K562 (cell line): Measurements from ENCODE around the gene UBE2E2. TPM values are rescaled to one million over a fixed set of nuclear protein-coding genes. Genes with fewer than 3 reads are reported as not detected.

ENCODE experiments used
- ATAC-seq: fragments of 200-7000 bp; cut with Tn5 transposase; 3 replicates; pipeline ENCODE4 v1.9.1; 2020; ENCODE audit warnings: moderate library complexity
- BruUV-seq: library from RNA; stranded (reverse); fragments of 400-500 nt; replicated peaks from 2 replicates; lab custom pipeline; 2021; lab: Mats Ljungman, UMichigan
- CTCF ChIA-PET: fragments of 300-600 bp; formaldehyde crosslinking; extraction: SDS; loops from one replicate; lab custom pipeline; 2021; ENCODE audit warnings: low intra/inter-chr PET ratio; lab: Yijun Ruan, JAX
- POLR2A ChIA-PET: fragments of 300-600, 350-650 bp; sonication (Branson Sonifier 250); formaldehyde crosslinking; extraction: SDS; loops from one replicate; lab custom pipeline; 2021; ENCODE audit warnings: antibody characterized with exemption, inconsistent platforms; lab: Yijun Ruan, JAX
- DNase-seq, 4 experiments: peaks; one replicate each; pipeline versions ENCODE4 v3.0.0 to v3.0.0-alpha.2; 2011 to 2018; ENCODE audit warnings: low spot score in 3 of 4, mixed read lengths in 3 of 4; ENCODE audit errors: extremely low read depth in 1 of 4
- FAIRE-seq: peaks from 2 replicates; lab custom pipeline; 2011; peaks lifted over from hg19 to GRCh38; lab: Jason Lieb, UNC
- H2AFZ ChIP-seq: 2 replicates; pipeline ENCODE4 v1.6.0; 2011; ENCODE audit warnings: low read depth, low read length, control low read depth, inconsistent platforms
- H3K27ac ChIP-seq: fragments of 200-600 bp; 3 replicates; pipeline ENCODE4 v1.8.0; 2011; ENCODE audit warnings: low read depth, mild to moderate bottlenecking, control low read depth, inconsistent platforms, low read length, moderate library complexity, mixed read lengths; ENCODE audit errors: extremely low read depth
- H3K27me3 ChIP-seq, 2 experiments: fragments of 300-600 bp in 1 of 2; 2 replicates in 1 of 2; 3 replicates in 1 of 2; pipeline versions ENCODE4 v1.6.0 to v1.8.0; 2011; ENCODE audit warnings: inconsistent platforms in 2 of 2, low read length in 2 of 2, mild to moderate bottlenecking in 1 of 2, mixed read lengths in 1 of 2, moderate library complexity in 1 of 2; ENCODE audit not compliant: control insufficient read depth in 2 of 2, insufficient read depth in 2 of 2
- H3K36me3 ChIP-seq: fragments of 300-600 bp; 3 replicates; pipeline ENCODE4 v1.8.0; 2011; ENCODE audit warnings: mild to moderate bottlenecking, low read length, inconsistent platforms; ENCODE audit not compliant: control insufficient read depth, insufficient read depth
- H3K4me1 ChIP-seq, 2 experiments: fragments of 200-600 bp in 1 of 2; replicated peaks in 1 of 2; 2 replicates in 1 of 2; 3 replicates in 1 of 2; pipeline versions ENCODE4 v1.5.1 to v1.8.0; 2011; ENCODE audit warnings: inconsistent platforms in 2 of 2, low read length in 2 of 2, mild to moderate bottlenecking in 1 of 2, mixed read lengths in 1 of 2, moderate library complexity in 1 of 2; ENCODE audit not compliant: control insufficient read depth in 2 of 2, insufficient read depth in 2 of 2
- H3K4me2 ChIP-seq: 2 replicates; pipeline ENCODE4 v1.6.1; 2011; ENCODE audit warnings: low read length, control low read depth, inconsistent platforms, mixed read lengths; ENCODE audit not compliant: insufficient read depth
- H3K4me3 ChIP-seq: fragments of 200-600 bp; sonication (generic), shearing (Covaris generic); 2 replicates; pipeline ENCODE4 v1.5.1; 2016; ENCODE audit warnings: control low read depth, inconsistent platforms
- H3K79me2 ChIP-seq: fragments of 200-600 bp; 3 replicates; pipeline ENCODE4 v1.8.0; 2011; ENCODE audit warnings: low read length, inconsistent platforms; ENCODE audit not compliant: control insufficient read depth, insufficient read depth
- H3K9ac ChIP-seq, 2 experiments: 2 replicates each; pipeline versions ENCODE4 v1.6.0 to v1.6.1; 2011; ENCODE audit warnings: low read depth in 2 of 2, low read length in 2 of 2, control low read depth in 1 of 2, inconsistent platforms in 1 of 2, mild to moderate bottlenecking in 1 of 2, mixed read lengths in 1 of 2; ENCODE audit not compliant: insufficient read depth in 1 of 2
- H3K9me1 ChIP-seq: one replicate; pipeline ENCODE4 v1.6.0; 2011; ENCODE audit warnings: inconsistent platforms, mild to moderate bottlenecking, low read length, moderate library complexity; ENCODE audit not compliant: control insufficient read depth, insufficient read depth
- H3K9me3 ChIP-seq: replicated peaks from 2 replicates; pipeline ENCODE4 v1.5.1; 2011; ENCODE audit warnings: low read depth, low read length, inconsistent platforms; ENCODE audit not compliant: control insufficient read depth, insufficient read depth
- H4K20me1 ChIP-seq: replicated peaks from 2 replicates; pipeline ENCODE4 v1.6.1; 2011; ENCODE audit warnings: low read length, inconsistent platforms, mixed read lengths; ENCODE audit not compliant: control insufficient read depth, insufficient read depth
- BACH1 ChIP-seq: fragments of 200-800 bp; sonication (Bioruptor generic); IDR thresholded peaks from 2 replicates; pipeline ENCODE4 v1.6.1; 2016; ENCODE audit warnings: missing genetic modification characterization, missing compliant biosample characterization
- CHCHD3 ChIP-seq: fragments of 250-450 bp; sonication (Bioruptor Pico); IDR thresholded peaks from 2 replicates; pipeline ENCODE4 v2.1.2; 2022; ENCODE audit warnings: mild to moderate bottlenecking
- CREBBP ChIP-seq: IDR thresholded peaks from one replicate; pipeline ENCODE4 v1.6.1; 2012; ENCODE audit warnings: low read depth, mild to moderate bottlenecking, control low read depth, inconsistent platforms, low read length
- GTF3C2 ChIP-seq: IDR thresholded peaks from 3 replicates; pipeline ENCODE4 v1.6.1; 2011; ENCODE audit warnings: borderline replicate concordance, mild to moderate bottlenecking, moderate library complexity; ENCODE audit not compliant: insufficient read length; ENCODE audit errors: extremely low read depth
- HDAC1 ChIP-seq, 2 experiments: fragments of 450-650 bp; IDR thresholded peaks; 2 replicates each; pipeline ENCODE4 v1.6.1; 2016 to 2017; ENCODE audit warnings: inconsistent platforms in 1 of 2, mild to moderate bottlenecking in 1 of 2, moderate library complexity in 1 of 2
- LCOR ChIP-seq: sonication (generic); formaldehyde crosslinking; IDR thresholded peaks from 2 replicates; pipeline ENCODE4 v1.8.0; 2022; ENCODE audit warnings: mild to moderate bottlenecking, missing genetic modification reagents
- MEIS2 ChIP-seq: fragments of 450-650 bp; IDR thresholded peaks from 2 replicates; pipeline ENCODE4 v1.6.1; 2014; ENCODE audit warnings: mild to moderate bottlenecking; ENCODE audit not compliant: partially characterized antibody
- NFATC3 ChIP-seq: fragments of 450-650 bp; IDR thresholded peaks from 2 replicates; pipeline ENCODE4 v1.6.1; 2017; ENCODE audit warnings: mild to moderate bottlenecking
- NR4A1 ChIP-seq, 2 experiments: fragments of 250-450 bp in 1 of 2; fragments of 450-650 bp in 1 of 2; sonication (Bioruptor Pico) in 1 of 2; IDR thresholded peaks; 2 replicates each; pipeline versions ENCODE4 v1.4.0 to v1.6.1; 2016 to 2020; ENCODE audit warnings: mild to moderate bottlenecking in 2 of 2, missing compliant biosample characterization in 1 of 2, missing genetic modification characterization in 1 of 2, moderate library complexity in 1 of 2
- SIRT6 ChIP-seq: IDR thresholded peaks from one replicate; pipeline ENCODE4 v1.6.1; 2012; ENCODE audit warnings: low read depth, mild to moderate bottlenecking, control low read depth, inconsistent platforms, low read length, moderate library complexity
- SMARCC2 ChIP-seq: fragments of 450-650 bp; IDR thresholded peaks from 2 replicates; pipeline ENCODE4 v1.6.1; 2017; ENCODE audit warnings: antibody characterized with exemption, moderate library complexity, mild to moderate bottlenecking, low read depth
- TCF3 ChIP-seq: sonication (generic); formaldehyde crosslinking; IDR thresholded peaks from 2 replicates; pipeline ENCODE4 v1.4.0; 2020; ENCODE audit warnings: mild to moderate bottlenecking, missing genetic modification reagents
- TCFL5 ChIP-seq: fragments of 250-450 bp; sonication (Bioruptor Pico); conservative IDR thresholded peaks from 2 replicates; pipeline ENCODE4 v1.6.1; 2021; ENCODE audit warnings: mild to moderate bottlenecking, moderate library complexity, matching md5 sums
- TFE3 ChIP-seq: fragments of 450-650 bp; formaldehyde crosslinking; IDR thresholded peaks from 2 replicates; pipeline ENCODE4 v1.4.0; 2020; ENCODE audit warnings: mild to moderate bottlenecking, mixed read lengths
- YY1 ChIP-seq, 3 experiments: IDR thresholded peaks; 2 replicates each; pipeline ENCODE4 v1.6.1; 2011; ENCODE audit warnings: low read length in 2 of 3, mild to moderate bottlenecking in 2 of 3, moderate library complexity in 2 of 3, borderline replicate concordance in 1 of 3, control low read depth in 1 of 3, low read depth in 1 of 3; ENCODE audit not compliant: insufficient read depth in 3 of 3, insufficient replicate concordance in 2 of 3, control insufficient read depth in 1 of 3, insufficient read length in 1 of 3; ENCODE audit errors: extremely low read depth in 1 of 3
- ZBTB1 ChIP-seq: sonication (generic); formaldehyde crosslinking; IDR thresholded peaks from 2 replicates; pipeline ENCODE4 v1.8.1; 2023; ENCODE audit warnings: missing genetic modification reagents, low read depth, mild to moderate bottlenecking, borderline replicate concordance
- WGBS: fragments of 100-300 bp; shearing (Covaris generic); methylation state at CpG from one replicate; pipeline ENCODE4 v1.1.6; 2016; ENCODE audit warnings: low coverage, mixed read lengths; ENCODE audit not compliant: insufficient coverage; ENCODE audit errors: missing lambda C conversion rate; 5-methylcytosine and 5-hydroxymethylcytosine counted together
- in situ Hi-C: fragments of 300-500 bp; cut with MboI; formaldehyde crosslinking; loops from 4 replicates; pipeline ENCODE4 v1.15.0; 2018; ENCODE audit warnings: inconsistent platforms, mixed read lengths
- intact Hi-C: fragments of 100-400 bp; cut with micrococcal nuclease; formaldehyde crosslinking; loops from 2 replicates; pipeline ENCODE4 v1.14.2; 2022
- polyA plus RNA-seq, 8 experiments: library from polyadenylated mRNA; depleted of rRNA in 4 of 8; stranded (reverse) in 5 of 8; unstranded in 3 of 8; fragments of >200 nt; fragmentation: Nextera tagmentation in 2 of 8; fragmentation: Illumina TruSeq in 1 of 8; extraction: Ambion mirVana in 2 of 8; extraction: Trizol in 1 of 8; gene quantifications; 2 replicates each; pipeline versions ENCODE4 v1.2.1 to v1.2.3, GENCODE V29; 2011 to 2014; ENCODE audit warnings: inconsistent platforms in 1 of 8, missing spikeins in 1 of 8
- total RNA-seq, 7 experiments: library from RNA; depleted of rRNA in 6 of 7; stranded (reverse); fragments of >200 nt in 6 of 7; fragmentation: Illumina TruSeq in 2 of 7; extraction: Trizol in 2 of 7; gene quantifications; 2 replicates each; pipeline versions ENCODE4 v1.2.1 to v1.2.3, GENCODE V29; 2011 to 2021; ENCODE audit warnings: low replicate concordance in 1 of 7
- TF ChIP-seq, protein P1 (sequence below): sonication (generic); formaldehyde crosslinking; IDR thresholded peaks from 2 replicates; pipeline ENCODE4 v1.5.0; 2020; ENCODE audit warnings: missing genetic modification reagents

The UBE2E2 gene
- total and polyA plus RNA-seq, 9 of the 15 experiments (the other 6 are each of a cell fraction or from before 2014, with no cell fraction given) = 0.22 to 5.1 (median 1.9) TPM

- ChIA-PET CTCF (no interaction called here), POLR2A (no interaction called here)
- Histone ChIP-seq H4K20me1 (no peaks in the 10 kb centered on the region), H3K9me1 (no peaks in the 10 kb centered on the region), H3K9ac (no peak overlapping the region), H3K4me3 (no peak overlapping the region), H3K4me1 (no peaks in the 10 kb centered on the region), H3K36me3 (no peaks in the 10 kb centered on the region), H3K27ac (no peak overlapping the region), H3K9me3 (no peaks in the 10 kb centered on the region), H2AFZ (no peak overlapping the region), H3K27me3 (no peaks in the 10 kb centered on the region; a peak in 1 of 5 replicates), H3K4me2 (no peak overlapping the region), H3K79me2 (no peaks in the 10 kb centered on the region)
- intact Hi-C loops (no loop called here), in situ Hi-C loops (no loop called here)
- 0% methylated on average over 1 of the region's 1 CpG for WGBS
- DNase-seq (no peak), ATAC-seq (no peak), FAIRE-seq (no peak)
- BruUV-seq = no TSS peak
- TF ChIP-seq SMARCC2 (no peak), NR4A1 (CRISPR knock-in tag; IDR thresholded peaks at IDR 0.05) (no peak), NR4A1 (tag; IDR thresholded peaks at IDR 0.05) (no peak), CHCHD3 (CRISPR knock-in tag) (no peak), YY1 (IDR thresholded peaks at IDR 0.05; ENCODE audit: borderline replicate concordance in 1 of 3, control insufficient read depth in 1 of 3, extremely low read depth in 1 of 3, insufficient read depth in 3 of 3, insufficient read length in 1 of 3, insufficient replicate concordance in 2 of 3, low read depth in 1 of 3, low read length in 2 of 3) (no peak), NFATC3 (no peak), MEIS2 (no peak), HDAC1 (IDR thresholded peaks at IDR 0.05) (no peak), BACH1 (tag) (no peak), TFE3 (CRISPR knock-in tag) (peak; percentile 86), SIRT6 (no peak), TCF3 (CRISPR knock-in tag) (no peak), GTF3C2 (no peak), ZBTB1 (no peak), TCFL5 (CRISPR knock-in tag) (no peak), CREBBP (no peak), LCOR (no peak)
- TF ChIP-seq, protein P1, sequence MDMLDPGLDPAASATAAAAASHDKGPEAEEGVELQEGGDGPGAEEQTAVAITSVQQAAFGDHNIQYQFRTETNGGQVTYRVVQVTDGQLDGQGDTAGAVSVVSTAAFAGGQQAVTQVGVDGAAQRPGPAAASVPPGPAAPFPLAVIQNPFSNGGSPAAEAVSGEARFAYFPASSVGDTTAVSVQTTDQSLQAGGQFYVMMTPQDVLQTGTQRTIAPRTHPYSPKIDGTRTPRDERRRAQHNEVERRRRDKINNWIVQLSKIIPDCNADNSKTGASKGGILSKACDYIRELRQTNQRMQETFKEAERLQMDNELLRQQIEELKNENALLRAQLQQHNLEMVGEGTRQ (CRISPR knock-in tag) = 0 out of 2 replicates have a peak, but pooled peaks have one; percentile 14
Measured at GRCh38 chr3:23624305-23624704, 421.2 kb downstream of the UBE2E2 start.
